ENCODE data around the gene FYN.

Gene FYN

GRCh38 chr6:111615916-111616612, 257.2 kb downstream of the FYN start:
- no peak for DNase-seq

DNA sequence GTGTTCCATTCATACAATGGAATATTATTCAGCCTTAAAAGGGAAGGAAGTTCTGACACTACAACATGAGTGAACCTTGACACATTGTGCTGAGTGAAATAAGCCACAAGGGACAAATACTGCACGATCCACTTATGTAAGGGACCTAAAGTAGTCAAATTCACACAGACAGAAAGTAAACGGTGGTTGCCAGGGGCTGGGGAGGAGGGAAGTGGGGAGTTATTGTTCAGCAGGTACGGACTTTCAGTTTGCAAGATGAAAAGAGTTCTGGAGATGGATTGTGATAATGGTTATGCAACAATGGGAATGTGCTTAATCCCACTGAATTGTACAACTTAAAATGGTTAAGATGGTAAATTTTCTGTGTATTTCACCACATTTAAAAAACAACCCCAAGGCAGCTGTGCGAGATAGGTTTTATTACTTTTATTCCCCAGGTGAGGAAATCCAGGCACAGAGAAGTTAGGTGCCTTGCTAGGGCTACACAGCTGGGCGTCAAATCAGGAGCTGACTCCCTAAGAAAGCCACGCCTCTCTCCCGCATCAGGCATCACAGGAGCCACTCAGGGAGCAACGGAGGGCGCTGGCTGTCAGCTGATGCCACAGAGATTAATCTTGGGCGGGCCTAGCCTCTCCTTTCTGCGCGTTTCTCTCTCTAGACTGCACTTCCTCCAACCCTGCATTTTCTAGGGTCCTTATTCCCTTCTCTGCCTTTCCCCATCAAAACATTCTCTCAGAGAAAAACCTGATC, 258.2 kb downstream of the FYN start:
- no peak for DNase-seq

- DNase-seq: no peak
These were observed 260.9 kb downstream of the FYN start for GRCh38 chr6:111612379-111612778.

- no peak for DNase-seq
These were observed 262.6 kb downstream of the FYN start for GRCh38 chr6:111610548-111611172.
